Hematopoietic multipotent progenitor cell treated with erythropoietin and hydrocortisone succinate and interleukin-3 and kit ligand, for 17 days (in vitro differentiated cells): Measurements from ENCODE around the gene CPNE2.

ENCODE experiments used
- DNase-seq: peaks from one replicate; pipeline ENCODE4 v3.0.0-alpha.2; 2015; ENCODE audit warnings: low spot score

CPNE2 gene

GRCh38 chr16:57145046-57146021 lies 53.0 kb downstream of the CPNE2 start:
- DNase-seq = no peak

GRCh38 chr16:57146040-57146647 lies 53.8 kb downstream of the CPNE2 start:
- DNase-seq = no peak

GRCh38 chr16:57146735-57147134 lies 54.4 kb downstream of the CPNE2 start:
- DNase-seq = no peak

GRCh38 chr16:57147381-57148221 lies 55.2 kb downstream of the CPNE2 start:
- no peak for DNase-seq

GRCh38 chr16:57148481-57148880 lies 56.1 kb downstream of the CPNE2 start:
- DNase-seq = no peak

- DNase-seq = no peak
Observed at GRCh38 chr16:57149391-57149790, 57.0 kb downstream of the CPNE2 start.

- no peak for DNase-seq
Observed at GRCh38 chr16:57150682-57151330, 58.4 kb downstream of the CPNE2 start.

GRCh38 chr16:57151369-57151768 lies 59.0 kb downstream of the CPNE2 start:
- no peak for DNase-seq

GRCh38 chr16:57152096-57153093 lies 60.0 kb downstream of the CPNE2 start:
- DNase-seq = no peak

GRCh38 chr16:57153841-57154240 lies 61.5 kb downstream of the CPNE2 start:
- DNase-seq = no peak

- no peak for DNase-seq
Observed at GRCh38 chr16:57155702-57156350, 63.4 kb downstream of the CPNE2 start.

- DNase-seq = no peak
Observed at GRCh38 chr16:57156351-57156703, 63.9 kb downstream of the CPNE2 start.

- DNase-seq = no peak
Observed at GRCh38 chr16:57157533-57157932, 65.2 kb downstream of the CPNE2 start.

- DNase-seq = no peak
Observed at GRCh38 chr16:57159447-57159846, 67.1 kb downstream of the CPNE2 start.

GRCh38 chr16:57163842-57164241 lies 71.5 kb downstream of the CPNE2 start:
- no peak for DNase-seq

- DNase-seq = no peak
Observed at GRCh38 chr16:57165483-57165882, 73.1 kb downstream of the CPNE2 start.

- DNase-seq = no peak
Observed at GRCh38 chr16:57165938-57166337, 73.6 kb downstream of the CPNE2 start.

- DNase-seq = no peak
Observed at GRCh38 chr16:57166451-57166850, 74.1 kb downstream of the CPNE2 start.

- DNase-seq = no peak
Observed at GRCh38 chr16:57166951-57167350, 74.6 kb downstream of the CPNE2 start.

GRCh38 chr16:57167538-57167937 lies 75.2 kb downstream of the CPNE2 start:
- DNase-seq = no peak
